Ovary (tissue), 9 donors: ENCODE results near the gene MAPK1. TPM values are rescaled to one million over a fixed set of nuclear protein-coding genes. Genes with fewer than 3 reads are reported as not detected.
A peak's percentile ranks its signal among the peaks of the same experiment; 100 is the strongest.

Experiments used
- DNase-seq, 5 donors: peaks; one replicate each; pipeline ENCODE4 v3.0.0-alpha.2; 2019 to 2020
- H3K27ac ChIP-seq, 2 donors: fragments of 200-600 bp; one replicate each; pipeline versions ENCODE4 v1.5.1 to v1.8.0; 2019 to 2022
- H3K27me3 ChIP-seq: fragments of 200-600 bp; one replicate; pipeline ENCODE4 v1.8.0; 2022
- H3K36me3 ChIP-seq: fragments of 200-600 bp; sonication (generic); one replicate; pipeline ENCODE4 v1.5.1; 2019
- H3K4me1 ChIP-seq: one replicate; pipeline ENCODE4 v1.8.1; 2013; ENCODE audit warnings: mild to moderate bottlenecking, moderate library complexity; ENCODE audit not compliant: insufficient read depth
- H3K4me3 ChIP-seq: fragments of 200-600 bp; sonication (generic); one replicate; pipeline ENCODE4 v1.5.1; 2017
- H3K9me3 ChIP-seq, 2 donors: fragments of 200-600 bp in 1 of 2; sonication (generic) in 1 of 2; one replicate each; pipeline versions ENCODE4 v1.5.1 to v1.8.1; 2013 to 2019; ENCODE audit warnings: mild to moderate bottlenecking in 1 of 2, moderate library complexity in 1 of 2
- EP300 ChIP-seq: sonication (generic); formaldehyde crosslinking; IDR thresholded peaks from one replicate; pipeline ENCODE4 v1.6.1; 2017; ENCODE audit warnings: antibody characterized with exemption
- POLR2A ChIP-seq: fragments of 450-650 bp; IDR thresholded peaks from one replicate; pipeline ENCODE4 v1.6.1; 2017; ENCODE audit warnings: antibody characterized with exemption, mild to moderate bottlenecking, moderate library complexity
- WGBS, 3 donors: extraction: QIAGEN DNeasy Blood & Tissue Kit in 1 of 3; methylation state at CpG; one replicate each; pipeline versions ENCODE4 v1.1.5 to v1.1.7; 2013 to 2017; 5-methylcytosine and 5-hydroxymethylcytosine counted together
- intact Hi-C, 4 donors: fragments of 100-400 bp; cut with DNase I; formaldehyde crosslinking; loops; one replicate each; pipeline versions ENCODE4 v1.11.0 to v1.15.1; 2022 to 2023
- polyA plus RNA-seq, 2 donors: library from polyadenylated mRNA; stranded (reverse); fragments of 200-250 nt in 1 of 2; fragments of 350-450 nt in 1 of 2; fragmentation: Illumina TruSeq in 1 of 2; extraction: RNeasy Lipid Tissue Mini Kit (QIAGEN cat#74804) in 1 of 2; gene quantifications; one replicate each; pipeline ENCODE4 v1.2.3, GENCODE V29; 2013 to 2014
- total RNA-seq, 7 donors: library from RNA; depleted of rRNA in 2 of 7; stranded (reverse); fragments of >200 nt in 2 of 7; fragmentation: NEBNext Ultra II Directional in 3 of 7; extraction: Animal tissue kit (Norgen Biotek cat#: 25700) in 3 of 7; gene quantifications; one replicate each; pipeline versions ENCODE4 v1.1.0 to v1.2.4, GENCODE V29; 2016 to 2023
- TF ChIP-seq, protein P1 (sequence below), 3 donors: fragments of 450-650 bp in 2 of 3; fragments of 200-600 bp in 1 of 3; IDR thresholded peaks; one replicate each; pipeline versions ENCODE4 v1.5.1 to v1.8.0; 2016 to 2022; ENCODE audit warnings: antibody characterized with exemption in 3 of 3, mild to moderate bottlenecking in 1 of 3
- donor health status: DM: no; HTN: no; CAD: no; lungs with moderate emphysema.
- donor health status: DM: no; HTN: no; CAD: no.
- donor health status: Bipolar disorder and iron deficiency.
- donor health status: DM: yes; HTN: yes; CAD: no.
- donor health status: DM: no; HTN: no; CAD: no.
- donor health status: DM: yes; HTN: yes; CAD: no.

The MAPK1 gene
- total and polyA plus RNA-seq, 9 donors = 12.3 to 125 (median 98.1) TPM

- intact Hi-C loops = no loop called here
- WGBS, 3 donors = 0% methylated on average over 33 to 91 of the region's 91 CpGs
- Histone ChIP-seq H3K4me1 (peaks cover 6% of the 10 kb centered on the region), H3K9me3 (no peaks in the 10 kb centered on the region), H3K4me3 (peak overlapping the region; percentile 76), H3K27me3 (no peaks in the 10 kb centered on the region), H3K36me3 (no peaks in the 10 kb centered on the region), H3K27ac (peak overlapping the region; percentile 23 to 73)
- TF ChIP-seq, protein P1, sequence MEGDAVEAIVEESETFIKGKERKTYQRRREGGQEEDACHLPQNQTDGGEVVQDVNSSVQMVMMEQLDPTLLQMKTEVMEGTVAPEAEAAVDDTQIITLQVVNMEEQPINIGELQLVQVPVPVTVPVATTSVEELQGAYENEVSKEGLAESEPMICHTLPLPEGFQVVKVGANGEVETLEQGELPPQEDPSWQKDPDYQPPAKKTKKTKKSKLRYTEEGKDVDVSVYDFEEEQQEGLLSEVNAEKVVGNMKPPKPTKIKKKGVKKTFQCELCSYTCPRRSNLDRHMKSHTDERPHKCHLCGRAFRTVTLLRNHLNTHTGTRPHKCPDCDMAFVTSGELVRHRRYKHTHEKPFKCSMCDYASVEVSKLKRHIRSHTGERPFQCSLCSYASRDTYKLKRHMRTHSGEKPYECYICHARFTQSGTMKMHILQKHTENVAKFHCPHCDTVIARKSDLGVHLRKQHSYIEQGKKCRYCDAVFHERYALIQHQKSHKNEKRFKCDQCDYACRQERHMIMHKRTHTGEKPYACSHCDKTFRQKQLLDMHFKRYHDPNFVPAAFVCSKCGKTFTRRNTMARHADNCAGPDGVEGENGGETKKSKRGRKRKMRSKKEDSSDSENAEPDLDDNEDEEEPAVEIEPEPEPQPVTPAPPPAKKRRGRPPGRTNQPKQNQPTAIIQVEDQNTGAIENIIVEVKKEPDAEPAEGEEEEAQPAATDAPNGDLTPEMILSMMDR (IDR thresholded peaks at IDR 0.05) = no peak
- TF ChIP-seq EP300 = no peak
- no peak for TF ChIP-seq POLR2A
- DNase-seq = peak in 4 of 5 donors; percentile 11 to 52 (median 30)
Observed at GRCh38 chr22:21866833-21867527, 465 bp downstream of the MAPK1 start.

GRCh38 chr22:21865041-21865440, 2.4 kb downstream of the MAPK1 start:
- H3K9me3 ChIP-seq = no peaks in the 10 kb centered on the region
- no peaks in the 10 kb centered on the region for H3K36me3 ChIP-seq
- 30 to 39% (median 30%) methylated on average over 3 of the region's 3 CpGs for WGBS, 3 donors
- H3K4me1 ChIP-seq = peaks cover 13% of the 10 kb centered on the region
- peak in 3 of 5 donors; percentile 39 to 57 (median 40) for DNase-seq
- TF ChIP-seq EP300 = no peak
- TF ChIP-seq POLR2A = no peak
- TF ChIP-seq, protein P1 (IDR thresholded peaks at IDR 0.05) = no peak
- no peak overlapping the region for H3K4me3 ChIP-seq
- H3K27ac ChIP-seq = no peak overlapping the region
- intact Hi-C loops = no loop called here
- no peaks in the 10 kb centered on the region for H3K27me3 ChIP-seq

DNA sequence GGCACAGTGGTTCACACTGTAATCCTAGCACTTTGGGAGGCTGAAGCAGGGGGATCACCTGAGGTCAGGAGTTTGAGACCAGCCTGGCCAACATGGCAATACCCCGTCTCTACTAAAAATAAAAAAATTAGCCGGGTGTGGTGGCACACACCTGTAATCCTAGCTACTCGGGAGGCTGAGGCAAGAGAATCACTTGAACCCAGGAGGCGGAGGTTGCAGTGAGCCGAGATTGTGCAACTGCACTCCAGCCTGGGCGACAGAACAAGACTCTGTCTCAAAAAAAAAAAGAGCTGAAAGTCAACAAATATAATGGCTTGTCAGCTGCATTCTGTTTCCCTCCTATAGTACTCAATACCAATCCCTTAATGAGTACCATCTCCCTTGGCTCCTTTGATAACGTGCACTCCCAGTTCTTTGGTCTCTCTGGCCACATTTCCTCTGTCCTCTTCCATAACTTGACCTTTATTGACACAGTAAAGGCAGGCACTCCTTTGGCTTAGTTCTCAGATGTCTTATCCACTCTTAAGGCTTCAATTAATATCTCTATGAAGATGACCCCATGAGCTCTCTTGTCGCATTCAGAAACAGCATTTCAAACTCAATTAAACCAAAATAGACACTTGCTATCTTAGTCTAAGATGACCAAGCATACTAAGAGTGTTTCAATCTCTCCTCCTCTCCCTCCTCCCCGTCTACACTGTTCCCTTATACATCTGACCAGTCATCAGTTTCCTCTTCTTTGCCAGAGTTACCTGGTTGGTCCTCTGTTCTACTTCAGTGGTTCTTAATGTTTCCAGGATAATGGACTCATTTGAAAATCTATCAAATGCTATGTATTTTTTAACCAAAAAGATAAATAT, 4.8 kb downstream of the MAPK1 start:
- no peaks in the 10 kb centered on the region for H3K9me3 ChIP-seq
- WGBS, 3 donors = 91 to 95% (median 91%) methylated on average over 9 of the region's 9 CpGs
- intact Hi-C loops = no loop called here
- H3K4me3 ChIP-seq = no peak overlapping the region
- no peaks in the 10 kb centered on the region for H3K27me3 ChIP-seq
- H3K36me3 ChIP-seq = no peaks in the 10 kb centered on the region
- H3K27ac ChIP-seq = no peak overlapping the region
- TF ChIP-seq EP300 = no peak
- TF ChIP-seq, protein P1 (IDR thresholded peaks at IDR 0.05) = no peak
- no peak for TF ChIP-seq POLR2A
- DNase-seq = no peak
- peaks cover 15% of the 10 kb centered on the region for H3K4me1 ChIP-seq

GRCh38 chr22:21861851-21862250, 5.6 kb downstream of the MAPK1 start:
- TF ChIP-seq EP300 (no peak), POLR2A (no peak)
- TF ChIP-seq, protein P1 (IDR thresholded peaks at IDR 0.05) = no peak
- Histone ChIP-seq H3K36me3 (no peaks in the 10 kb centered on the region), H3K4me1 (peaks cover 15% of the 10 kb centered on the region), H3K9me3 (no peaks in the 10 kb centered on the region), H3K27me3 (no peaks in the 10 kb centered on the region), H3K27ac (no peak overlapping the region), H3K4me3 (no peak overlapping the region)
- intact Hi-C loops = no loop called here
- no peak for DNase-seq
